ENCODE data around the gene E2F7. TPM values are rescaled to one million over a fixed set of nuclear protein-coding genes. Genes with fewer than 3 reads are reported as not detected.

E2F7 gene
- total RNA-seq, 1 experiment from 2014 or later, result 13.1 TPM

DNA sequence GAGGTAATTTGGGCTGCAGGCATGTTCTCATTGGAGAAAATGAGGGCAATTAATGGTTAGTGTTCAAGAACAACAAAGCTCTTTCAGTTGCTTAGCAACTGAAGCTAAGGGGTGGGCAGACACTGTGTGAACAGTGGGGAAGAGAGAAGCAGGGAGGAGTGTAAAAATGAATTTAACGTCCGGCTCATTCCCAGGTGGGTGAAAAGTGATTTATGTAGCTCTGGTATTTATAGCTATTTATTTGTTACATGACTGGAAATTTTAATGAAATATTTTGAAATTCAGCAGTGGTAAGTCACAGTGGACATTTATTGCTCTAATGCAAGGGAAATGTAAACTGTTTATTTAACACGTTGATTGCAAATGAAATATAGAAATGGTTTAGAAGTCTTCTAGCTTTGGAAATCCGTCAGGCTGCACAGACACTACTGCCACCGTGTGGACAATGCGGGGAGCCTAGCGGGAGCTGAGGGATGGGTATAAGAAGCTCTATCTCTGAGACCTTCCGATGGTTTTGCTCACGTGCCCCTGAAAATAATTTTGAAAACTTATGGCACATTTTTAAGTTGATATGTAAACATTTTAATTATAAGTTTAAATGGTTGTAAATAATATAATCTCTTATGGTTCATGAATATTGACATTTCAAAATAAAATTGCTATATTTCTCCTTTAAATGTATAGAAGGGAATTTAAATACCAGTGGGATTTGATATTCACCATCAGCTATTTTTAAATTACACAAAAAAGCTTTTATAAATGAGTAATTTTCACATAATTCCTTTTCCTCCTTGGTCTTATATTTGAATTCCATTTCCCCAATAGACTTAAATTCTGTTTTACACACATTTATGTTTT, 54.4 kb downstream of the E2F7 start:
- in situ Hi-C loops (cut with HindIII; ENCODE audit: low pct_unique_long_range_greater_than_20kb, low sequenced_read_pairs), result no loop called here
- ChIA-PET POLR2A (interaction anchor here (0.6 kb wide), 1 partner anchor 151 kb away, joined by 3 read pairs; no protein-coding TSS in a partner anchor), CTCF (interaction anchor here (0.8 to 1.2 kb wide), 4 partner anchors 121 to 1108 kb away, joined by 3 to 7 read pairs (median 3); no protein-coding TSS in a partner anchor)
- Histone ChIP-seq H3K9me3 (ENCODE audit: control insufficient read depth, insufficient read depth, low read depth, low read length) (no peaks in the 10 kb centered on the region), H3K4me3 (ENCODE audit: low read depth in 2 of 2, low read length in 2 of 2) (no peak overlapping the region), H3K4me1 (ENCODE audit: control insufficient read depth, insufficient read depth, low read length) (0 out of 2 replicates have a peak, but pooled peaks cover 4% of the 10 kb centered on the region), H3K36me3 (ENCODE audit: control insufficient read depth, insufficient read depth, low read length) (no peaks in the 10 kb centered on the region), H3K27ac (ENCODE audit: low read length) (no peak overlapping the region), H3K27me3 (ENCODE audit: control insufficient read depth, insufficient read depth, low read length) (peaks cover 3% of the 10 kb centered on the region; the same call in 1 of the 2 replicates)
- TF ChIP-seq, protein P1, sequence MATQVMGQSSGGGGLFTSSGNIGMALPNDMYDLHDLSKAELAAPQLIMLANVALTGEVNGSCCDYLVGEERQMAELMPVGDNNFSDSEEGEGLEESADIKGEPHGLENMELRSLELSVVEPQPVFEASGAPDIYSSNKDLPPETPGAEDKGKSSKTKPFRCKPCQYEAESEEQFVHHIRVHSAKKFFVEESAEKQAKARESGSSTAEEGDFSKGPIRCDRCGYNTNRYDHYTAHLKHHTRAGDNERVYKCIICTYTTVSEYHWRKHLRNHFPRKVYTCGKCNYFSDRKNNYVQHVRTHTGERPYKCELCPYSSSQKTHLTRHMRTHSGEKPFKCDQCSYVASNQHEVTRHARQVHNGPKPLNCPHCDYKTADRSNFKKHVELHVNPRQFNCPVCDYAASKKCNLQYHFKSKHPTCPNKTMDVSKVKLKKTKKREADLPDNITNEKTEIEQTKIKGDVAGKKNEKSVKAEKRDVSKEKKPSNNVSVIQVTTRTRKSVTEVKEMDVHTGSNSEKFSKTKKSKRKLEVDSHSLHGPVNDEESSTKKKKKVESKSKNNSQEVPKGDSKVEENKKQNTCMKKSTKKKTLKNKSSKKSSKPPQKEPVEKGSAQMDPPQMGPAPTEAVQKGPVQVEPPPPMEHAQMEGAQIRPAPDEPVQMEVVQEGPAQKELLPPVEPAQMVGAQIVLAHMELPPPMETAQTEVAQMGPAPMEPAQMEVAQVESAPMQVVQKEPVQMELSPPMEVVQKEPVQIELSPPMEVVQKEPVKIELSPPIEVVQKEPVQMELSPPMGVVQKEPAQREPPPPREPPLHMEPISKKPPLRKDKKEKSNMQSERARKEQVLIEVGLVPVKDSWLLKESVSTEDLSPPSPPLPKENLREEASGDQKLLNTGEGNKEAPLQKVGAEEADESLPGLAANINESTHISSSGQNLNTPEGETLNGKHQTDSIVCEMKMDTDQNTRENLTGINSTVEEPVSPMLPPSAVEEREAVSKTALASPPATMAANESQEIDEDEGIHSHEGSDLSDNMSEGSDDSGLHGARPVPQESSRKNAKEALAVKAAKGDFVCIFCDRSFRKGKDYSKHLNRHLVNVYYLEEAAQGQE (IDR thresholded peaks at IDR 0.05; ENCODE audit: insufficient read depth in 1 of 2, low read depth in 2 of 2, low read length in 1 of 2), result no peak
- TF ChIP-seq POLR2AphosphoS5 (IDR thresholded peaks at IDR 0.05; ENCODE audit: low read depth, low read length) (no peak), SIN3A (IDR thresholded peaks at IDR 0.05; ENCODE audit: borderline replicate concordance, insufficient read depth, low read depth, low read length) (no peak)
- TF ChIP-seq, protein P2, sequence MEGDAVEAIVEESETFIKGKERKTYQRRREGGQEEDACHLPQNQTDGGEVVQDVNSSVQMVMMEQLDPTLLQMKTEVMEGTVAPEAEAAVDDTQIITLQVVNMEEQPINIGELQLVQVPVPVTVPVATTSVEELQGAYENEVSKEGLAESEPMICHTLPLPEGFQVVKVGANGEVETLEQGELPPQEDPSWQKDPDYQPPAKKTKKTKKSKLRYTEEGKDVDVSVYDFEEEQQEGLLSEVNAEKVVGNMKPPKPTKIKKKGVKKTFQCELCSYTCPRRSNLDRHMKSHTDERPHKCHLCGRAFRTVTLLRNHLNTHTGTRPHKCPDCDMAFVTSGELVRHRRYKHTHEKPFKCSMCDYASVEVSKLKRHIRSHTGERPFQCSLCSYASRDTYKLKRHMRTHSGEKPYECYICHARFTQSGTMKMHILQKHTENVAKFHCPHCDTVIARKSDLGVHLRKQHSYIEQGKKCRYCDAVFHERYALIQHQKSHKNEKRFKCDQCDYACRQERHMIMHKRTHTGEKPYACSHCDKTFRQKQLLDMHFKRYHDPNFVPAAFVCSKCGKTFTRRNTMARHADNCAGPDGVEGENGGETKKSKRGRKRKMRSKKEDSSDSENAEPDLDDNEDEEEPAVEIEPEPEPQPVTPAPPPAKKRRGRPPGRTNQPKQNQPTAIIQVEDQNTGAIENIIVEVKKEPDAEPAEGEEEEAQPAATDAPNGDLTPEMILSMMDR (IDR thresholded peaks at IDR 0.05), result peak; percentile 98
- intact Hi-C loops (cut with micrococcal nuclease; ENCODE audit: unreplicated experiment), result loop anchor here (1.0 to 10.0 kb wide), 2 partner anchors 186 to 390 kb away; no protein-coding TSS in a partner anchor
- peak; percentile 94 for ATAC-seq
- peak; percentile 52 for DNase-seq (ENCODE audit: low read depth, low spot score)
- BruUV-seq (replicated peaks), result no TSS peak

DNA sequence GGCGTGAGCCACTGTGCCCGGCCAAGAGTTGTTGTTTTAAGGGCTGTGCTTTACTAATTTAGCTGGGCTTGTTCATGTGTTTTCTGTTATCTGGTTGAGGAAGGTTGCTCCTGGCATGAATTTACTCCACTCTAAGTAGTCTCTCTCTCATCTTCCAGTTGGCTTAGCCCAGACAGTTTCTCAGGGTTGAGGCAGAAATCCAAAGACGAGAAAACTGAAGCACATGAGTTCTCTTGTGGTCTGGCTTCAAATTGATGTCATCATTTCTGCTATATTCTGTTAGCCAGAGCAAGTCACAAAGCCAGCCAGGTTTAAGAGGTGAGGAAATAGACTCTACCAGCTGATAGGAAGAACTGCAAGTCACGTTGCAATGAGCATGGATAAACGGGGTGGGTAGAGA, 57.9 kb downstream of the E2F7 start:
- no TSS peak for BruUV-seq (replicated peaks)
- Histone ChIP-seq H3K4me1 (ENCODE audit: control insufficient read depth, insufficient read depth, low read length) (0 out of 2 replicates have a peak, but pooled peaks cover 4% of the 10 kb centered on the region), H3K27ac (ENCODE audit: low read length) (no peak overlapping the region), H3K4me3 (ENCODE audit: low read depth in 2 of 2, low read length in 2 of 2) (no peak overlapping the region), H3K27me3 (ENCODE audit: control insufficient read depth, insufficient read depth, low read length) (peaks cover 9% of the 10 kb centered on the region; the same call in 1 of the 2 replicates), H3K9me3 (ENCODE audit: control insufficient read depth, insufficient read depth, low read depth, low read length) (no peaks in the 10 kb centered on the region), H3K36me3 (ENCODE audit: control insufficient read depth, insufficient read depth, low read length) (no peaks in the 10 kb centered on the region)
- in situ Hi-C loops (cut with HindIII; ENCODE audit: low pct_unique_long_range_greater_than_20kb, low sequenced_read_pairs), result no loop called here
- DNase-seq (ENCODE audit: low read depth, low spot score) (no peak), ATAC-seq (no peak)
- CTCF ChIA-PET, result no interaction called here
- TF ChIP-seq TCF7L2 (IDR thresholded peaks at IDR 0.05; ENCODE audit: low read depth, low read length) (no peak), SIN3A (IDR thresholded peaks at IDR 0.05; ENCODE audit: borderline replicate concordance, insufficient read depth, low read depth, low read length) (no peak), POLR2AphosphoS5 (IDR thresholded peaks at IDR 0.05; ENCODE audit: low read depth, low read length) (no peak)
- TF ChIP-seq, protein P1 (IDR thresholded peaks at IDR 0.05; ENCODE audit: insufficient read depth in 1 of 2, low read depth in 2 of 2, low read length in 1 of 2), result no peak
- TF ChIP-seq, protein P2 (IDR thresholded peaks at IDR 0.05), result no peak
- POLR2A ChIA-PET, result no interaction called here
- intact Hi-C loops (cut with micrococcal nuclease; ENCODE audit: unreplicated experiment), result no loop called here

All from Panc1 (cell line).